Liver (tissue), 3 donors: ENCODE measurements around the gene RACGAP1.

ENCODE experiments used
- GABPA ChIP-seq, 2 donors: IDR thresholded peaks in 1 of 2; conservative IDR thresholded peaks in 1 of 2; 2 replicates each; pipeline ENCODE4 v1.6.1; 2016; ENCODE audit warnings: antibody characterized with exemption in 2 of 2, mild to moderate bottlenecking in 1 of 2, moderate library complexity in 1 of 2
- HNF4A ChIP-seq, 2 donors: conservative IDR thresholded peaks; 2 replicates each; pipeline ENCODE4 v1.6.1; 2016; ENCODE audit warnings: antibody characterized with exemption in 2 of 2, mild to moderate bottlenecking in 2 of 2
- JUND ChIP-seq, 2 donors: IDR thresholded peaks; 2 replicates each; pipeline ENCODE4 v1.6.1; 2016; ENCODE audit warnings: antibody characterized with exemption in 2 of 2
- RAD21 ChIP-seq, 2 donors: IDR thresholded peaks; 2 replicates each; pipeline ENCODE4 v1.6.1; 2016; ENCODE audit warnings: antibody characterized with exemption in 2 of 2, mild to moderate bottlenecking in 2 of 2
- SP1 ChIP-seq: IDR thresholded peaks from 2 replicates; pipeline ENCODE4 v1.6.1; 2018; ENCODE audit warnings: antibody characterized with exemption, mild to moderate bottlenecking
- TAF1 ChIP-seq: conservative IDR thresholded peaks from 2 replicates; pipeline ENCODE4 v1.6.1; 2016; ENCODE audit warnings: antibody characterized with exemption, mild to moderate bottlenecking
- TF ChIP-seq, protein P1 (sequence below): fragments of 150-350 bp; IDR thresholded peaks from 2 replicates; pipeline ENCODE4 v1.5.1; 2017; ENCODE audit warnings: improper control_type of control experiment, low read depth, low read length; ENCODE audit not compliant: missing input control
- TF ChIP-seq, protein P2 (sequence below): IDR thresholded peaks from 2 replicates; pipeline ENCODE4 v1.6.1; 2016; ENCODE audit warnings: antibody characterized with exemption, mild to moderate bottlenecking
- donor health status: healthy.
- donor health status: healthy.

DNA sequence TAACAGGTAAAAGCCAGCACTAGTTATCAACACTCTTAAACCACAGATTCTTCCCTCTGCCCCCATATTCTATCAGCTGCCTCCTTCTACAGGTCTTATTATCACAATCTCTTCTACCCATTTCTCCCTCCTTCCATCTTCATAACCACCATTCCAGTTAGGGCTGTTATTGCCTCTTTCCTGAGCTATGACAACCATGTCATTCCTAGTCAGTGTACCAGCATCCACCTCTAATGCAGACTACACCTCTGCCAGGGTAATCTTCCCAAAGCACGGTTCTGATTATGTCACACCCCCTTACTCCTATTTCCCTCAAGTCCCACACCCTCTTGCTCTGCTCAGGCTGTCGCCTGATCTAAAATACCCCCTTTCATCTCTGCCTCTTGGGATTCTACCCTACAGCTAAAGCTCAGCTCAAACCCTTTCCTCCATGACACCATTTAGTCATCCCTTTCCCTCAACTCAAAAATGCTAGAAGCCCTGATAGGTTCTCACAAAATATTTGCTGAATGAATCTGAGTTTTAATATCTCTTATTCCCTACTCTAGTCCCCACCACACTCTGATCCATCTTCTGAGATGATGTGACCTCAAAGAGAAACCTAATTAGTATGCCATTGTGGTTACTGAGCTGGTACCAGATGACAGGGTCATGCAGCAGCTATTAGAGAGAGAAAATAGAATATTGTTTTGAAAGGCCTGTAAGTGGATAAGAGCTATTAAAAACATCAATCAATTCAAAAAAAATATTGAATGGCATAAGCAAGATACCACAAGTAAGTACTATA is 11.7 kb downstream of the RACGAP1 start:
- TF ChIP-seq, protein P1, sequence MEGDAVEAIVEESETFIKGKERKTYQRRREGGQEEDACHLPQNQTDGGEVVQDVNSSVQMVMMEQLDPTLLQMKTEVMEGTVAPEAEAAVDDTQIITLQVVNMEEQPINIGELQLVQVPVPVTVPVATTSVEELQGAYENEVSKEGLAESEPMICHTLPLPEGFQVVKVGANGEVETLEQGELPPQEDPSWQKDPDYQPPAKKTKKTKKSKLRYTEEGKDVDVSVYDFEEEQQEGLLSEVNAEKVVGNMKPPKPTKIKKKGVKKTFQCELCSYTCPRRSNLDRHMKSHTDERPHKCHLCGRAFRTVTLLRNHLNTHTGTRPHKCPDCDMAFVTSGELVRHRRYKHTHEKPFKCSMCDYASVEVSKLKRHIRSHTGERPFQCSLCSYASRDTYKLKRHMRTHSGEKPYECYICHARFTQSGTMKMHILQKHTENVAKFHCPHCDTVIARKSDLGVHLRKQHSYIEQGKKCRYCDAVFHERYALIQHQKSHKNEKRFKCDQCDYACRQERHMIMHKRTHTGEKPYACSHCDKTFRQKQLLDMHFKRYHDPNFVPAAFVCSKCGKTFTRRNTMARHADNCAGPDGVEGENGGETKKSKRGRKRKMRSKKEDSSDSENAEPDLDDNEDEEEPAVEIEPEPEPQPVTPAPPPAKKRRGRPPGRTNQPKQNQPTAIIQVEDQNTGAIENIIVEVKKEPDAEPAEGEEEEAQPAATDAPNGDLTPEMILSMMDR, result no peak
- TF ChIP-seq TAF1, result no peak
- TF ChIP-seq, protein P2, sequence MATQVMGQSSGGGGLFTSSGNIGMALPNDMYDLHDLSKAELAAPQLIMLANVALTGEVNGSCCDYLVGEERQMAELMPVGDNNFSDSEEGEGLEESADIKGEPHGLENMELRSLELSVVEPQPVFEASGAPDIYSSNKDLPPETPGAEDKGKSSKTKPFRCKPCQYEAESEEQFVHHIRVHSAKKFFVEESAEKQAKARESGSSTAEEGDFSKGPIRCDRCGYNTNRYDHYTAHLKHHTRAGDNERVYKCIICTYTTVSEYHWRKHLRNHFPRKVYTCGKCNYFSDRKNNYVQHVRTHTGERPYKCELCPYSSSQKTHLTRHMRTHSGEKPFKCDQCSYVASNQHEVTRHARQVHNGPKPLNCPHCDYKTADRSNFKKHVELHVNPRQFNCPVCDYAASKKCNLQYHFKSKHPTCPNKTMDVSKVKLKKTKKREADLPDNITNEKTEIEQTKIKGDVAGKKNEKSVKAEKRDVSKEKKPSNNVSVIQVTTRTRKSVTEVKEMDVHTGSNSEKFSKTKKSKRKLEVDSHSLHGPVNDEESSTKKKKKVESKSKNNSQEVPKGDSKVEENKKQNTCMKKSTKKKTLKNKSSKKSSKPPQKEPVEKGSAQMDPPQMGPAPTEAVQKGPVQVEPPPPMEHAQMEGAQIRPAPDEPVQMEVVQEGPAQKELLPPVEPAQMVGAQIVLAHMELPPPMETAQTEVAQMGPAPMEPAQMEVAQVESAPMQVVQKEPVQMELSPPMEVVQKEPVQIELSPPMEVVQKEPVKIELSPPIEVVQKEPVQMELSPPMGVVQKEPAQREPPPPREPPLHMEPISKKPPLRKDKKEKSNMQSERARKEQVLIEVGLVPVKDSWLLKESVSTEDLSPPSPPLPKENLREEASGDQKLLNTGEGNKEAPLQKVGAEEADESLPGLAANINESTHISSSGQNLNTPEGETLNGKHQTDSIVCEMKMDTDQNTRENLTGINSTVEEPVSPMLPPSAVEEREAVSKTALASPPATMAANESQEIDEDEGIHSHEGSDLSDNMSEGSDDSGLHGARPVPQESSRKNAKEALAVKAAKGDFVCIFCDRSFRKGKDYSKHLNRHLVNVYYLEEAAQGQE, result no peak
- no peak for TF ChIP-seq SP1
- no peak for TF ChIP-seq HNF4A (conservative IDR thresholded peaks at IDR 0.05)
- TF ChIP-seq RAD21 (IDR thresholded peaks at IDR 0.05), result no peak
- no peak for TF ChIP-seq GABPA (IDR thresholded peaks at IDR 0.05 in 1 of 2, conservative IDR thresholded peaks at IDR 0.05 in 1 of 2)
- no peak for TF ChIP-seq JUND (IDR thresholded peaks at IDR 0.05)
